GM21447 (cell line): ENCODE data around the gene HOXB2.

Experiments
- ATAC-seq: cut with Tn5 transposase; IDR thresholded peaks from one replicate; pipeline ENCODE4 v1.9.1; 2021; ENCODE audit not compliant: unreplicated experiment

Gene HOXB2

DNA sequence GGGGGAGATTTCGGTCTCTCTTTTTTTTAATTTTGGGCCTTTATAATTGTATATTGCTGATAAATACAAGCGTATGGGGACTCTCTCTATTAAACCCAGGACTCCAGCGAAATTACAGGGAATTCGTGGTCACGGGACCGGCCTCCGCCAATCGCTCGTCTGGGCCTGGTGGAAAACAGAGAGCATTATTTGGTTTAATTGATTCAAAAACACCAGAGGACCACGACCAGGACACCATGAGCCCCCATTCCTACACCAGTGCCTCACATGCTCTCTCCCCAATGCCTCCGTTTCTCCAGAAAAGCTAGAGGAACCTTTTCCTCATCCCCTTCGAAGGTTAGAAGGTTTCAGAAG lies at the start of gene HOXB2:
HOXB2 (minus strand) TSS at position 88 of the 354 bp plus-strand sequence. CDS start 198 bp downstream, outside the sequence.
- no peak for ATAC-seq

DNA sequence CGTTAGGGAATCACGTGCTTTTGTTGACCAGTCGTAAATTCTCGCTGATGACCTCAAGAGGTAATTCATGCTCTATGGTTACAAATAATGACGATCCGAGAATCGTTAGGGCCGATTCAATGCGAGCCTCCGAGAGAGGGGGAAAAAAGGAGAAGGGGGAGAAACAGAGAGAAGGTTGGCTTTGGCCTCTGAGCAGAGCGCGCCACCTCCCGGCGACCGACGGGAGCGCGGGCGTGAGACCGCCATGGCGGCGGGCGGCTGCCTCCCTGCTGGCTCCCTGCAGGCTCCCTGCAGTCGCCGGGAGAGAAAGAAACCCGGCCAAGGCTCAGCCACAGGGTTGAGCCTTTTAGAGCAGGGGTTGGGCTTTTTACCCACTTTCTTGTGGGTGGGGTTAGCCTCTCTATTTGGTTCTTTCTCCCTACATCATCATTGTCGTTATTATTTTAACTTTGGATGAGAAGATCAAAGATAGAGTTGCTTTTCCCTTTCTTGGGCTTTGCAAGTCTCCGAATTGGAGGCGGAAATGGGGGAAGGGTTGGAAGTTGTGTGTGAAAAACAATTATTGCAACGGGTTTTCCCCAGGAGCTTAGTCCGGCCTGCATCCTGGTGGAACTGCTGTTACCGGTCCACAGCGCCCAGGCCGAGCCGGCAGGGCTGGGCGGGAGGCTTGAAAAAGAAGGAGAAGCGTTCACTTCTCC lies 49.1 kb upstream of the HOXB2 start:
- ATAC-seq: no peak

DNA sequence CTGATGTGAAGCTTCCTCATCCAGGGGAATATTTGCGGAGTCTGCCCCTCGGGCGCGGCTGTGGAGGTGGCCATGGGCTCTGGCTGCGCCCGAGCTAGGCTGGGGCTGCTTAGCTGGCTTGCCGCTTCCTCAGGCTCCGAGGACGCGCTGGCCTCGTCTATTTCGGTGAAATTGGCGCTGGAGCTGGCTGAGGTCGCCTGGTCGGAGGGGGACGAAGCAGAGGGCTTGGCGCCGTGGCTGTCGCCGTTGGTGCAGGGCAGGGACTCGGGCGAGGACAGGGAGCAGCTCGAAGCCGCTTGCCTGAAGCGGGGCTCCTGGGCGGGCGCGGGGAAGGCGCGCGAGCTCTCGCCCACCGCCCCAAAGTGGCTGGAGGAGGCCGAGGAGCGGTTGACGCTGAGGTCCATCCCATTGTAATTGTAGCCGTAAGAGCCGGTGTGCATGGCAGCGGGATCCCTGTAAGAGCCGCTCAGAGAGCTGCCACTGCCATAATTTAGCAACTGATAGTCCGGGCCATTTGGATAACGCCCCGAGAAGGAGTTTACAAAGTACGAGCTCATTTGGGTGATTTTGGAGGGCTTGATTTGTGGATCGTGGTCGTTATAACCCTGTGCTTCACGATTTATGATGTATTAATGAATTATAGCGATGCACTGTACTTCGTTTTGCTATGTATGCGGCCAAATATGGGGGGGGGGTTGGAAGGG lies 48.4 kb upstream of the HOXB2 start, which contains the start of gene HOXB5:
HOXB5 (minus strand) TSS at position 654 of the 704 bp plus-strand sequence; CDS start at position 557, 97 bp downstream.
- no peak for ATAC-seq

DNA sequence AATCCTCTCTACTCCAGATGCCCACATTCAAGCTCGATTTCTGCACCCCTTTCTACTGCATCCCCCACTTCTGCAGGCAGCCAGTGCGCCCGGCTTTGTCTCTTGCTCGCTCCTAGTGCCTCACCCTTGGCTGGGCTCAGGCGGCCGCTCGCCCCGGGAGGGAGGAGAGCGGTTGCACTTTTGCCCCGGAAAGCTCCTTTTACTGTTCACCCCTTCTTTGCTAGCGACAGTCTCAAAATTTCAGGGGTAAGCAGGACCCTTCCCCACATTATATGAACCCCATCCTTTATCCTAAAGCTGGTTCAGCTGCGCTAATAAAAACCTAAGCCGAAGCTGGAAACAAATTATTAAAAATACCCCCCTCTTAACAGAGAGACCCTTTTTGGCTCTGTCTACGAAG lies 47.7 kb upstream of the HOXB2 start:
- ATAC-seq: no peak

DNA sequence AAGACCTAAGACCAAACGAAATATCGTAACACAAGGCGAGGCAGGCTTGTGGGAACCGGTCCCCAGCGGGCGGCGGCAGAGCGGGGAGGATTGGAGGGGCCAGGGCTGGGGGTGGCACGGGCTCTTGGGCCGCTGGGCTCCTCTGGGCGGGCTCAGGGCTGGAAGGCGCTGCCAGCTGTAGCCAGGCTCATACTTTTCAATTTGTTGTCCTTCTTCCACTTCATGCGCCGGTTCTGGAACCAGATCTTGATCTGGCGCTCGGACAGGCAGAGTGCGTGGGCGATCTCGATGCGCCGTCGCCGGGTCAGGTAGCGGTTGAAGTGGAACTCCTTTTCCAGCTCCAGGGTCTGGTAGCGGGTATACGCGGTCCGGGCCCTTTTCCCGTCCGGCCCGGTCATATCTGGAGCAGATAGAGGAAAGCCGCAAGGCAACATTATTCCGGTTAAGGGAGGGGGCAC lies 47.2 kb upstream of the HOXB2 start:
- no peak for ATAC-seq

DNA sequence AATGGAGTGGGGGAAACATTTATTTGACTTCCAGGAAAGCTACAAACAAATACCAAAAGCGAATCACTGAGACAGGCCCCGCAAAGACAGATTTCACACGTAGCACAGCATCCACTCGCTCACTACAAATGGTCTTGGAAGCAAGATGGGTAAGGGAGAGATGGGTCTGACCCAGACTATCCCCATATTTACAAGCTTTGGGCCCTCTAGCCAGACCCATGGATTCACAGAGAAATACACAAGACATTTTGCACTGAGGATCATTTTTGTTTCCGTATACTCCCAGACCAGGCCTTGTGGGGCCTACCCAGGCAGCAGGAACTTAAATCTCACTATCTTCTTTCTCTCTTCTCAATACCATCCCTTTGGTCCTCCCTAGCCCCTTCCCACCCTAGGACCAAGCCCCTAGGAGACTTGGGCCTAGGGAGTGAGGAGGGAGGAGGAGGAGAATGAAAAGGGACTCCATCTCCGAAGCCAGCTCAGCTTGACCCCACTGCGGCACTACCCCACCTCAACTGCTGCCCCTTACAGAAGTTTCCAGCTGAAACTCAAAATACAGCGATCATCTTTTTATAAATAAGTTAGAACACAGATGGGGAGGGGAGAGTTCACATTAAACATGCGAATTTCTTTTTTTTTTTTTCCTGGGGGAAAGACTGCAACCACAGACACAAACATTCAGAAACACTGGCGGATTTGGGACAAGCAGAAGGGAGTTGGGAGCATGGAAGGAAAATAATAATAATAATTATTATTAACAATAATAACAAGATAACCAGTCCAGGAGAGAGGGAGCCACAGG lies 46.5 kb upstream of the HOXB2 start:
- ATAC-seq: no peak

DNA sequence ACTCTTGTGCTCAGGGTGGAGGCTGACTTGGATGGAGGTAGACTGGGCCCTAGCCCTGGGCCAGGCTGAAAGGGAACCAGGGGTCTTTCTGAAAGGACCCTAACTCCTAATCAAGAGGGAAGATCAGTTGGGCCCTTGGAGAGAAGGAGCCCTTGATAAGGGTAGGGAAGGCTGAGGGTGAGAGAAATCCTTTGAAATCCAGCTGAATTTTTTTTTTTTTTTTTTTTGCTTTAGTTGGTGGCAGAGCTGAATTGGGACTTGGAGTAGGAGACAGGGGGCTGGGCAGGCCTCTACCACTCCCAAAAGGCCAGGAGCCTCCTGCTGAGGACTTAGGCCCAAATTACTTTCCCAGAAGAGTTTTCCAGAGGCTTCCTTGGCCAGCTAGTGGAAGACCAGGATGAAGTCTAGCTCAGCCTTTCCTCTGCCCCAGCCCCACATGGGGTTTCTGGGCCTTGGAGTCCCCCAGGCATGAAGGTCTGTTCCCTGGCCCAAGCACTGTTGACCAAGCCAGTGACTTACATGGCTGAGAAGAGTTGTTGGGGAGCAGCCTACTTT lies 45.8 kb upstream of the HOXB2 start:
- no peak for ATAC-seq

DNA sequence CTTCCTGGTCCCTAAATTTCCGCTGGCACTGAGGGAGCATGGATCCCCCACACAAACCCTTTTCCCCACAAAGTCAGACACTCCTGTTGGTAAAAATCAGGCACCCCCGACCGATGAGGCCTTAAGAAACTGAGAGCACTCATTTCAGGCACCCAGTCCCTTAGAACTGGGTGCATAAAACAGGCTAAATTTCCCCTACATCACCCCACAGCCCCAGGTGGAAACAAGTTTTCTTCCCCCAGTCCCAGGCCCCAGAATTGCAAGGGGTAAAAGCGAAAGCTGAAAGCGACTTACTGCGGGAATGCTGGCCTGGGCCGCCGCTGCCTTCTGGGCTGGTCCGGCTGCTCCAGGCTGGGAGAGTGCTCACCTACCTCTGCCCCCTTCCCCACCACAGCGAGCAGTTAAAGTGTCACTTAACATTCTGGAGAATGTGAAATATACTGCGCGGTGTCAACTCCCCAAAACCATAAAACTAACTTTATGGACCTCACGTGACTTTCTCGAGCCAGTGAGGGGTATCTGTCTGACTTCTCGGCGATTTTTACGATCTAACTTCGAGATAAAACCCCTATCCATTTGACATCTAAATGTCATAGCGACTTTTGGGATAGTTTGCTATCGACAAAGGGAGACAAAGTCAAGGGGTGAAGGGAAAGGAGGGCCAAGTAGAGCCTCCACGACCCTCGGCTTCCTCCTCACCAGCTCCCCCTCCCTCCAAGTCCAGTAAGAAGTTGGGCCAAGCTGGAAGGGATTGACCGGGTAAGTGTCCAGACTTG lies 45.1 kb upstream of the HOXB2 start, which contains the start of gene HOXB3:
HOXB3 (minus strand) TSS at position 411 of the 776 bp plus-strand sequence. CDS start 37,767 bp downstream, outside the sequence.
- no peak for ATAC-seq

DNA sequence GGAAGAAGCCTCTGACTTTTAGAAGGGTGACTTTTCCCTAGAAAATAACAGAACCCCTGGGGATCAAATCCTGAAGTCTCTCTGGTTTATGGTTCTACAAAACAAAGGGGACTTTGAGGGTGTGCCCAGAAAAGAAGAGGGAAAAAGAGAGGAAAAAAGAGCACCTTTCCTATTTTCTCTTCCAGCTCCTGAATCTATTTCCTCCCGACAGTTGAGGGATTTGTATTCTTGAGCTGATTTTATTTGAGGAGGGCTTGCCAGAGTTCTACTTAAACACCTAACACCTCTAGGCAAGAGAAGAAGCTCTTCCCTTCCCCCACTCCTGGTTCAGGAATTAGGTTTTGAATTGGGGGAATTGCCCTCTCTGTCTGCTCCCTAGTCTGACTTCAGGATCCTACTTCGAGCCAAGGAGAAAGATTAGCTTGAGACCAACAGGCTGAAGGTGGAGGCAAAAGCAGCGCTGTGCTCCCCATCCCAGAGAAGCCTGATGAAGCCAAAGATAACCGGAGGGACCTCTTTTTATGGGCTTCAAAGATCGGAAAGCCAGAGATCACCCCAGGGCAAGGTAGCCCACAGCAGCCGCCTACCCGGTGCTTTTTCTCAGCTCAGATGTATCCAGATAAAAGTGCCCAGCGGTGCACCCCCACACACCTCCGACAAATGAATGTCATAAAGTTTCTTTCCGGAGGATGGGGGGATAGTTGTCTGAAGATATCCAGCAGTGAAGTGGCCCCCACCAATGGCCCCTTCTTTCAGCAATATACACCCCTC lies 44.3 kb upstream of the HOXB2 start:
- ATAC-seq: no peak

DNA sequence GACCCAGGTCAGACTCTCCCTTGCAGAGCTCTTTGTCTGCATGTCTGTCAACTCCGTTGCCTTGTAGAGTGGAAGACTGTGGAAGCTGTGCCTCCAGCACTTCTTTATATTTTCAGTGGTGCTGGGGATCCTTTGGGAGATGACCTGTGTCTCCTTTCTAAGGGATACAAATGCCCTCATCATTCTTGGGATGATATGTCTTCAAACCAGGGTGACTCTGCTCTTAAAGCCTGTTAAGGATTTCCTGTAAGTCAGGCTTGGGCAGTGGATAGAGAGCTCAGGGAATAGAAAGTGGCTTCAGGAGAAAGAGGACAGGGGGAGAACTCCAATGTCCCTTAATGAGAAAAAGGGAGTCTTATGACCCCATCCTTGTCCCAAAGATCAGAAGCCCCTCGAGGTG lies 43.6 kb upstream of the HOXB2 start:
- no peak for ATAC-seq

DNA sequence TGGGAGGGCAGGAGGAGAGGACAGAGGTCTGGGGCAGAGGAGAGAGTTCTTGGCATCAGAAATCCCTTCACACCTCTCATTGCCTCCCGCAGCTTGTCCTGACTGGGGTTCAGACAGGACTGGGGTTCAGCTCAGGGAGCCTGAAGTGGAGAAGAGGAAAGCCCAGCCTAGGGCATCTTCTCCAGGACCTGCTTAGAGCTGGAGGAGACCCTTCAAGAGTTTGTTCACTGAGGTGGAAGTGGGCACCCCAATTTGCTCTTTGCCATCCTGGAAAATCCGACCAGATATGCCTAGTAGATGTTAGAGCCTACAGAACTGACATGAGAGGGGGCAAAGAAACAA lies 43.1 kb upstream of the HOXB2 start:
- no peak for ATAC-seq

DNA sequence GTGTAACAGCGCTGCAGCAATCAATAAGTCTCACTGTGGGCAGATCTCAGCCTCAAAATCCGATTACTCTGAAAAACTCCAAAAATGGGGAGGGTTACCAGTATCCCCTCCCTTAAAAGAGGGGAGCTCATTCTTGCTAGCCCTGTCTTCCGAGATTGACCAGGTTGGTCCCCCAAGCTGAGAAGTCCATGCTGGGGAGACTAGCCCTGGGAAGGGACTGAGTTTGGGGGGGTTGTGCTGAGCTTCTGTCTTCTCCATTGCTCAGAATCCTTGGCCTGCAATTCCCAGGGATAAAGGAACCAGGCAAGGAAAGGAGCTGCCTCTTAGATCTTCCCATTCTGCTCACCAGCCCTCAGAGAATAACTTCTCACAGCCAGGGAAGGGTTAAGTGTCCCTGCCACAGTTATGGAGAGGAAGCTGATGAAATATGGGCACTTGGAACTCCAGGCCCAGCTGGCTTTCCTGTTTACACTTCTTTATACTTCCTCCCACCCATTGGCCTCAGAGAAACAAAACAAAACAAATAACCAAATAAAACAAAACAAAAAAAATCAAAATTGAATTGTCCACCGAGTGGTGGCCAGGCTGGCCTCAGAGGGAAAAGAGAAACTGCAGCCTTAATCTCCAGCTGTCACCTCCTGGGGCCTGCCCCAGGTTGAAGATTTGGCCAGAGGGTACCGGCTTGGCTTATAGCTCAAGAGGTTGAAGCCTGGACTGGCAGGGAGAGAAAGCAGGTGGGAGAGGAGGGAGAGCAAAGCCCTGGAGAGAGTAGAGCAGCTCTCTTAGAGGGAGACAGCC lies 42.6 kb upstream of the HOXB2 start:
- ATAC-seq: no peak

DNA sequence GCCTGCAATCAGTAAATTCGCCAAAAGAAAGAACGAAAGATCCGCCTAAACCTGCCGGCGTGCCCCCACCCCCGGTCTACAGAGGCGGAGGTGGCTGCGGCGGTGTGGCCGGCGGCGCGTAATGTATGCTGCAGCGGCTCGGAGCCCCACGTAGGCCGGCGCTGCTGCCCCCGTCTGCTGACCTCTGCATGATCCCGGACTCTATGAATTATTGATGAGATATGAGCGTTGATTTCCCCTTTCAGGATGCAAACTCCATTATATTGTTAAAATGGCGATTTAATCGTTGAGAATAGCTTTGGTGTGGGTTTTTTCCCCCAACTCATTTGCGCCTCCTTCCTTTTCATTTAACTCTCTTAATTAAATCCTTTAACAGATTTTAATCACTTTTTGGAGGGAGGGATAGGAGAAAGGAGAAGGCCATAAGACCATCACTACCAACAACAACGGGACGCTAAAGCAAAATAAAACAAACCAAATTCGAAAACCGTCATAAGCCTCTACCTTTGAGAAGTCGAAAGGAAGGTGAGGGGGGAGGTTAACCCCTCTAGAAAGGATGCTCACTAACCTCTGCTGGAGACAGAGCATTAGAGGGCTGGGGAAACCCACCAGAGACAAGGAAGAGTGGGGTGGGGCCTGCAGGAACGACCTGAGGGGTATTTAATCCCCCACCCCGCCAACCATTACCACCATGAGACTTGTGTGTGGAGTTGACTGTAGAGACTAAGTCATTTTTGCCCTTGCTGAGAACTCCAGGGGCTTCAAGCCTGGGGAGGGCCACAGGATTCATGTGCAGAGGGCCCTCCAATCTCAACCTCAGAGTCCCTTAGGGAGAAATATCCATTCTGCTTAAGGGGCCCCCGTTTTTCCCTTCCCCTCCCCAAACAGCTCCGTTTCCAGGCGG lies 41.7 kb upstream of the HOXB2 start:
- no peak for ATAC-seq

DNA sequence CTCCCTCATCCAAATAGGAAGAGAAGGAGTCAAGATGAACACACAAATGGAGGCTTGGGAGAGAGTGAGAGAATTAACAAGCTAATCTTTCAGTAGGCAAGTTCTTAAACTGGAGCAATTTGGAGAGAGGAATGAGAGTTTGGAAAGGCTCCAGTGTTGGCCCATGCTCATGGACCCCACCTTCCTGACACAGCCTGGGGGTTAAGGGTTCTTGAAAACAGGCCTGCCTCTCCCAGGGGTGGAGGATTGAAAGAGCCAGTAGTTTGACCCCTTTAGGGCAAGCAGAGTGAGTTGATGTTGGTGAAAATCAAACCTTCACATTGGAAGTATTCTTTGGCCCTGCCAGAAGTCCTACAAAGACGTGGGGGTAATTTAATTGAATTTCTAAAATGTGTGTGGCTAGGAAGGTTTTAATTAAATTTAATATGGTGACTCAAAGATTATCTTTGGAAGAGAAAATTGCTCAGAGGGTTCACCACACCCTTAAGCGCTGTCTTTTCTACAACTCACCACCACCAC lies 39.4 kb upstream of the HOXB2 start:
- no peak for ATAC-seq

DNA sequence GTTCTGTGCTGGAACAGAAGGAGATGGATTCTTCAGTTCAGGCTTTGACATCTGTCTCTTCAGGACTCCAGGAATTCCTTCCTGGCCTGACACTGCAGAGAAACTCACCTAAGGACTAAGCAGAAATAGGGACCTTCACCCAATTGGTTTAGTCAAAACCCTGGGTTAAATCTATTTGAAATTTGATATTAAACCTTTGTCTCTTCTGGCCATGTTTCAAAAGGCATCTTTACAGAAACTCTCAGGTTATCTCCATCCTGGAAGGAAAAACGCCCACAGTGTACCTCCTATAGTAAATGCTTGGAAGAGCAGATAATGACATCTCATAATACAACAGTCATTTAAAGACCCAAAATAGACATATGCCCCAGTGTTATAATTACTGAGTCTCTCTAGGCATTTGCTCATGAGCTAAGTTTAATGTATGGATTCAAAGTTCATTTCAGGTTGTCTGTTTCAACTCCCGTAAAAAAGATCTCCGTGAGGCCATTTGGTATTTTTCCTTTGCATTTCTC lies 38.9 kb upstream of the HOXB2 start:
- ATAC-seq: no peak

DNA sequence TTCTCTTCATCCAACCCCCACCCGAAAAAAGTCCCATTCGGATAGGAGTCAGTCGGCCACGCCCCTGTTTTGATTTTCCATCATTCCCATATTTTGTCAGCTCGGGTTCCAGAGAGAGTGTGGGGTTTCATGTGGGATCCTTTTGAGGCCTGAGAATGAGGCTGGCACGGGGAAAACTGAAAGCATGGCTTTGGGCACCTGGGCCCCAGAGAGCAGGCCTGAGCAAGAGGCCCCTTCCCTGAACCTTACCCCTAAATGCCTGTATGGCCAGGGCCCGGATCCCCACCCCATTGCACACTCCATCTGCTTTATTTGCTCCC lies 37.8 kb upstream of the HOXB2 start:
- ATAC-seq: no peak

DNA sequence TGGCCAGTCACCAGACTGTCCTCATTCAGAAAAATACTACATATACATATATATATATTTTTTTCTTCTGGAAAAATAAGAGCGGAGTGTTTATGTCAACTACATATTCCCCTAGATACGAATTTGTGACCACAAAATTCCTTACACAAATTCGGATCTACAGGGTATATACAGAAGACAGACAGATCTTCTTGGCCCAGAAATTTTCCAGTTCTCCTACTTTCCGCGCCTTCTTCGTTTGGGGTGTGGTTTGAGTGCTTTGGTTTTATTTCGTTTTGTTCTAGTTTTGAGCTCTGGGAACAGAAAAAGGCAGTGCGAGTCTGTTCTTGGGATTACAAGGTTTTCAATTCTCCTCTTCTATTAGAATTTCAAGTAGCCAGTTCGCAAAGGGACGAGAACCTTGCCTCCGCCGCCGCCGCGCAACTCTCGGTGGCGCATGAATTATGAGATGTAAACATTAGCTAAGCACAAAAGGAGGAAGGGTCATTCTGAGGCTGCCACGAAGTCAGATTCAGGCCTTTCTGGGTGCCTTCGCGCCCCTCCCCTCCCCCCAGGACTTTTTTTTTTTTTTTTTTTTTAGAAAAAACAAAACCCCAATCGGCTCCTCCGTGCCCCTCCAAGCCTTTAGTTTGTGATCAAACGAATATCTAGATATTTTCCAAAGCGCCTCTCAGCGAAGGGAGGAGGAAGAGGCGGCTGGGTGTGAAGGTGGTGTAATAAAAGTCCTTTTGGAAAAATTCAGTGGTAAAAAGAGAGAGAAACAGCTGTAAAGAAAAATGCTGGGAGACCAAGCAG lies 35.0 kb upstream of the HOXB2 start:
- ATAC-seq: no peak
